Ectodermal cell (in vitro differentiated cells): Measurements from ENCODE around the gene PRR23A.

Experiments used
- H3K27ac ChIP-seq: 2 replicates; pipeline ENCODE4 v1.7.0; 2013; ENCODE audit warnings: mild to moderate bottlenecking, low read depth, low read length; ENCODE audit not compliant: insufficient read depth, poor library complexity, severe bottlenecking
- H3K27me3 ChIP-seq: 2 replicates; pipeline ENCODE4 v1.7.0; 2013; ENCODE audit warnings: mild to moderate bottlenecking, low read length; ENCODE audit not compliant: insufficient read depth, control insufficient read depth, poor library complexity, severe bottlenecking
- H3K36me3 ChIP-seq: one replicate; pipeline ENCODE4 v1.7.0; 2013; ENCODE audit warnings: low read length; ENCODE audit not compliant: control insufficient read depth, insufficient read depth
- H3K4me1 ChIP-seq: one replicate; pipeline ENCODE4 v1.7.0; 2013; ENCODE audit warnings: low read length; ENCODE audit not compliant: control insufficient read depth, insufficient read depth
- H3K4me3 ChIP-seq: 2 replicates; pipeline ENCODE4 v1.7.0; 2013; ENCODE audit warnings: low read depth, low read length, control low read depth; ENCODE audit not compliant: insufficient read depth
- H3K9me3 ChIP-seq: 2 replicates; pipeline ENCODE4 v1.7.0; 2013; ENCODE audit warnings: mild to moderate bottlenecking, low read length, moderate library complexity; ENCODE audit not compliant: control insufficient read depth
- WGBS, 2 experiments: methylation state at CpG; one replicate each; pipeline ENCODE4 v1.1.7; 2013; ENCODE audit warnings: missing lambda C conversion rate in 2 of 2; 5-methylcytosine and 5-hydroxymethylcytosine counted together

Gene PRR23A

GRCh38 chr3:139020036-139020867 lies 14.2 kb upstream of the PRR23A start:
- Histone ChIP-seq H3K36me3 (no peaks in the 10 kb centered on the region), H3K9me3 (no peaks in the 10 kb centered on the region), H3K4me1 (no peaks in the 10 kb centered on the region), H3K4me3 (no peak overlapping the region), H3K27ac (no peak overlapping the region), H3K27me3 (no peaks in the 10 kb centered on the region)
- 97% methylated on average over 81 of the region's 81 CpGs for WGBS, 2 experiments

DNA sequence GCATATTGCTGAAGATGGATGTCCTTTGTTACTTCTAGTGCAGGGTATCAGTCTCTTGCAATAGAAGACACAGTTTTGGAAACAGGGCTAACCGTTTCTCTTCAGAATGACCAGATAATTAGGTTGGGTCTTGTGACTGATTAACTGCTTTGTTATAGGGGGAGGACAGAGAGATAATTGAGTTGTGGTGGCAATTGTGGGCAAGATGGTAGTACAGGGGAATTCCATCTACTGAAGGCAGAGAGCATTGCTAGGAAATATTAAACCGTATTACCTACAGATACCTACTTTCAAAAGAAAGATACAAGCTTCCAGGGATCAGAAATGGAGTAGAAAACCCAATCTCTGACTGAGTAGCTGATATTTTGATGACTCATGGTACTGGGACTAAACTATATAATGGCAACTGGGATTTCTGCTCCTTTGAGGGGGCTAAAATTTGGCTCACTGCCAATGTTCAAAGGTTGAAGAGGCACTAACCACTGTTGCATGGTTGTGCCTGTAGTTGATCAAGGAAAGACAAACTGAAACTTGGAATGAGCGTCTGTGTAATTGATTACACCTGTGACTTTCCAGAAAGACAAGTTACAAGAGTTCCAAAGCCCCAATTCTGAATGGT lies 10.5 kb upstream of the PRR23A start:
- Histone ChIP-seq H3K27me3 (no peaks in the 10 kb centered on the region), H3K4me1 (no peaks in the 10 kb centered on the region), H3K9me3 (no peaks in the 10 kb centered on the region), H3K36me3 (no peaks in the 10 kb centered on the region), H3K27ac (no peak overlapping the region), H3K4me3 (no peak overlapping the region)
- 87 to 96% methylated on average over 3 of the region's 3 CpGs for WGBS, 2 experiments

DNA sequence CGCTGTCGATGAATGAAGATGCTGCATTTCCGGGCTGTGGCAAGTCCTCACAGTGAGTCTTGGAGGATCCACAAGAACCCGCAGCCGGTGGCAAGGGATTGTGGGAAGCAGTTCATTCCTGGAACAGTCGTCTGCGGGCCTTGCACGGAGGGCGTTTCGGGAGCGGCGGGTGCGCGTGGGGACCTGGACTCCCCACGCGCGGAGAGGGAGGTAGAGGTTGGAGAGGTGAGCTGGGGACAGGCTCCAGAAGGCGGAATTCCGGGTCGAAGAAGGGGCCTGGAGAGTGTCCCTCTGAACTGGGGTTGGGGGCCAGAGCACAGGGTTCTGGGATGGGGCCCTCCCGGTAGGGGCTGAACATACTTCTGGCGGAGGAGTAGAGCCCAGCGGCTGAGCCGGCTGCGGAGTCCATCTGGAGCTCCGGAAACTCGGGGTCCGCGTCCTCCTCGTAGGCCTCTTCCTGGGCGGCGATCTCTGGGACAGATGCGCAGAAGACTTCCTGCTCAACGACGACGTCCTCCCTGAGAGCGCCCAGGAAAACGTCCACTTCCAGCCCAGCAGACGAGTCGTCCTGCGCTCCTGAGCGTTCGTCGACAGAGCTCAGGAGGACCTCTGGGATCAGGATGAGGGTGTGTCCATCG lies 593 bp downstream of the PRR23A start:
- Histone ChIP-seq H3K27ac (no peak overlapping the region), H3K27me3 (no peaks in the 10 kb centered on the region), H3K9me3 (no peaks in the 10 kb centered on the region), H3K4me1 (no peaks in the 10 kb centered on the region), H3K36me3 (no peaks in the 10 kb centered on the region), H3K4me3 (no peak overlapping the region)
- WGBS, 2 experiments = 93 to 95% methylated on average over 45 of the region's 45 CpGs

GRCh38 chr3:138995706-138996105 lies 10.4 kb downstream of the PRR23A start:
- H3K4me3 ChIP-seq = no peak overlapping the region
- no peaks in the 10 kb centered on the region for H3K4me1 ChIP-seq
- no peaks in the 10 kb centered on the region for H3K36me3 ChIP-seq
- WGBS, 2 experiments = 100% methylated on average over 1 of the region's 1 CpG; no CpG with 5 or more reads in 1 of the 2 experiments
- no peaks in the 10 kb centered on the region for H3K9me3 ChIP-seq
- no peaks in the 10 kb centered on the region for H3K27me3 ChIP-seq
- no peak overlapping the region for H3K27ac ChIP-seq

GRCh38 chr3:138987181-138987580 lies 18.9 kb downstream of the PRR23A start:
- H3K9me3 ChIP-seq = no peaks in the 10 kb centered on the region
- H3K27ac ChIP-seq = no peak overlapping the region
- H3K4me1 ChIP-seq = no peaks in the 10 kb centered on the region
- H3K4me3 ChIP-seq = no peak overlapping the region
- H3K27me3 ChIP-seq = no peaks in the 10 kb centered on the region
- no peaks in the 10 kb centered on the region for H3K36me3 ChIP-seq
- 94% methylated on average over 2 of the region's 2 CpGs for WGBS, 2 experiments

DNA sequence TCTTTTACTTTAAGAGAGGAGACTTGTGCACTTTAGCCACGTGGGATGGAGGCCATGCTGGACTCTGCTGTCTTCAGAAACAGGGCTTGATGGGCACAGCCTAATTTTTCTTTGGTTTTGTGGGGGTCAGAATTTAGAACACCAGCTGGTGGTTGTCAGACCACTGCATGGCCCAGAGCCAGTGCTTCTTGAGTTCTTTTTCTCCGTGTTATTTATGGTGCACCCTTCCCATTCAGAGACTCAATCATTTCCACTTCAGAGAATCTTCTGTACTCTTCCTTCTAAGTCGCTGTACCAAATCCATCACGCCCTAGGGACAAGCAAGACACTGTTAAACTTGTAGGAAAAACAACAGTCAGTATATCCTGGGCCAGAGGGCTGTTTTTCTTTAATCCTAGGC lies 20.1 kb downstream of the PRR23A start:
- WGBS, 2 experiments = 82 to 87% methylated on average over 4 of the region's 4 CpGs
- Histone ChIP-seq H3K36me3 (no peaks in the 10 kb centered on the region), H3K27ac (no peak overlapping the region), H3K4me3 (no peak overlapping the region), H3K9me3 (no peaks in the 10 kb centered on the region), H3K27me3 (no peaks in the 10 kb centered on the region), H3K4me1 (no peaks in the 10 kb centered on the region)

DNA sequence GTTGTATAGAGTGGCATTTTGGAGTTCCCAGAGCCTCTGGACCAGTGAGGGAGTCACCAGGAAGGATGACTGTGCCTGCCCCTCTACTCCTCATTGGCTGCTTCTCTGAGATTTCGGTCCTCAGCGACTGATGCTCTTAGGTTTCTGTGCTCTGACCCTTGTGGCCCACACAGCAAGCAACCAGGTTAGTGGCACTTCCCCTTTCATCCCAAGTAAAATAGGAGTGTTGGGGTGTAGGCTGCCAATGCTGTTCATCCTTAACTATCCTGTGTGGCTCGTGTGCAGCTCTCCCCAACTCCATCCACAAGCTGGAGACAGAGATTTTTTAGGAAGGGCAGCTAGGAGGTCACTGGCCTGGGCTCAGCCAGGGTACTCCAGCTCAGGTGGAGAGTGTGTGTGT lies 21.3 kb downstream of the PRR23A start:
- H3K36me3 ChIP-seq = no peaks in the 10 kb centered on the region
- H3K4me3 ChIP-seq = no peak overlapping the region
- no peak overlapping the region for H3K27ac ChIP-seq
- no peaks in the 10 kb centered on the region for H3K27me3 ChIP-seq
- 53 to 58% methylated on average over 3 of the region's 3 CpGs for WGBS, 2 experiments
- H3K4me1 ChIP-seq = no peaks in the 10 kb centered on the region
- H3K9me3 ChIP-seq = no peaks in the 10 kb centered on the region

GRCh38 chr3:138976047-138976446 lies 30.0 kb downstream of the PRR23A start:
- no peaks in the 10 kb centered on the region for H3K27me3 ChIP-seq
- no peaks in the 10 kb centered on the region for H3K4me1 ChIP-seq
- no peak overlapping the region for H3K4me3 ChIP-seq
- H3K27ac ChIP-seq = no peak overlapping the region
- no peaks in the 10 kb centered on the region for H3K9me3 ChIP-seq
- H3K36me3 ChIP-seq = no peaks in the 10 kb centered on the region

DNA sequence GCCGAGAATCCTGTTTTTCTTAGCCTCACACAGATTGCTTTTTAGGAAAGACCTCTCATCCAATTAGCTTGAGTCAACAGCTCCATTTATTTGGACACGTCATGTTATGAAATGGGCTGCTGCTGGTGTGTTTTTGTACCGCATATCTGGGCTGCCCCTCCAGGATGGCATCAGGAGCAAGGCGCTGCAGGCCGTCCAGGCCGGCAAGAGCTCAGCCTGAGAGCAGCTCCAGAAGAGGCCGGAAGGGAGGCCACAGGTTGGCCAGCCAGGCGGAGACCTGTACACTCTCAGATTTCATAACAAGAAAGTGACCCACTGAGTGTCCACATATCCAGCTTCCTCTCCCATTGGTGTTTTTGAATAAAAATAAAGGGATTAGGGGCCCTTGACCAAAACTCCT lies 30.7 kb downstream of the PRR23A start:
- H3K4me3 ChIP-seq = no peak overlapping the region
- no peaks in the 10 kb centered on the region for H3K36me3 ChIP-seq
- H3K4me1 ChIP-seq = no peaks in the 10 kb centered on the region
- H3K9me3 ChIP-seq = no peaks in the 10 kb centered on the region
- 85 to 90% methylated on average over 8 of the region's 8 CpGs for WGBS, 2 experiments
- no peak overlapping the region for H3K27ac ChIP-seq
- peaks cover 3% of the 10 kb centered on the region for H3K27me3 ChIP-seq

- no peak overlapping the region for H3K27ac ChIP-seq
- no peak overlapping the region for H3K4me3 ChIP-seq
- WGBS, 2 experiments = 94% methylated on average over 5 of the region's 5 CpGs
- no peaks in the 10 kb centered on the region for H3K9me3 ChIP-seq
- H3K27me3 ChIP-seq = peaks cover 3% of the 10 kb centered on the region
- H3K4me1 ChIP-seq = no peaks in the 10 kb centered on the region
- H3K36me3 ChIP-seq = no peaks in the 10 kb centered on the region
Measured at GRCh38 chr3:138974462-138974861, 31.6 kb downstream of the PRR23A start.
